ENCODE measurements around the gene FAM151A. TPM values are rescaled to one million over a fixed set of nuclear protein-coding genes. Genes with fewer than 3 reads are reported as not detected.
A peak's percentile ranks its signal among the peaks of the same experiment; 100 is the strongest.

FAM151A gene
- polyA plus RNA-seq, 3 donors: not detected

- Mint-ChIP-seq H3K27me3 (ENCODE audit: low read depth in 3 of 3) (peaks cover 0 to 1% (median 0%) of the 10 kb centered on the region in 3 donors), H3K9me3 (no peaks in the 10 kb centered on the region), H3K27ac (peak overlapping the region in 2 of 7 donors; percentile 9 to 18), H3K4me1 (no peaks in the 10 kb centered on the region), H3K36me3 (peaks cover 6 to 27% of the 10 kb centered on the region in 2 donors), H3K4me3 (no peak overlapping the region)
- Histone ChIP-seq H3K79me2 (ENCODE audit: insufficient read depth, low read length) (no peaks in the 10 kb centered on the region), H3K27me3 (ENCODE audit: control insufficient read depth in 2 of 2, insufficient read depth in 2 of 2, low read length in 2 of 2) (no peaks in the 10 kb centered on the region), H3K9me3 (replicated peaks in 1 of 2; ENCODE audit: control insufficient read depth in 1 of 2, insufficient read depth in 1 of 2, low read length in 2 of 2) (no peaks in the 10 kb centered on the region), H3K4me2 (replicated peaks; ENCODE audit: extremely low read depth, low read length, poor library complexity, severe bottlenecking) (no peak overlapping the region), H3K4me1 (ENCODE audit: control insufficient read depth in 1 of 2, insufficient read depth in 2 of 2, low read length in 2 of 2) (no peaks in the 10 kb centered on the region), H3K4me3 (replicated peaks in 1 of 3; ENCODE audit: low read depth in 2 of 3, low read length in 3 of 3) (no peak overlapping the region), H3K36me3 (replicated peaks in 1 of 2; ENCODE audit: control insufficient read depth in 1 of 2, insufficient read depth in 2 of 2, low read length in 2 of 2) (no peaks in the 10 kb centered on the region), H3K9ac (ENCODE audit: insufficient read depth, low read length, poor library complexity, severe bottlenecking) (no peak overlapping the region), H4K20me1 (ENCODE audit: insufficient read depth, low read length) (no peaks in the 10 kb centered on the region), H3K27ac (ENCODE audit: low read depth in 1 of 2, low read length in 2 of 2) (no peak overlapping the region), H2AFZ (ENCODE audit: insufficient read depth, low read depth, low read length, poor library complexity, severe bottlenecking) (no peak overlapping the region)
- intact Hi-C loops (cut with micrococcal nuclease): no loop called here
- TF ChIP-seq CTCF (IDR thresholded peaks at IDR 0.05): no peak
- no peak for DNase-seq
- 100% methylated on average over 1 of the region's 5 CpGs for WGBS (ENCODE audit: insufficient coverage)
These were observed 32.1 kb downstream of the FAM151A start for GRCh38 chr1:54591127-54591756.

GRCh38 chr1:54588377-54588776 is 34.9 kb downstream of the FAM151A start:
- no peak overlapping the region for H3K4me3 ChIP-seq (replicated peaks in 1 of 3; ENCODE audit: low read depth in 2 of 3, low read length in 3 of 3)
- no peak overlapping the region for H2AFZ ChIP-seq (ENCODE audit: insufficient read depth, low read depth, low read length, poor library complexity, severe bottlenecking)
- no peak for DNase-seq
- no peak for TF ChIP-seq CTCF (IDR thresholded peaks at IDR 0.05)
- no peaks in the 10 kb centered on the region for H4K20me1 ChIP-seq (ENCODE audit: insufficient read depth, low read length)
- H3K4me2 ChIP-seq (replicated peaks; ENCODE audit: extremely low read depth, low read length, poor library complexity, severe bottlenecking): no peak overlapping the region
- no peaks in the 10 kb centered on the region for H3K27me3 ChIP-seq (ENCODE audit: control insufficient read depth in 2 of 2, insufficient read depth in 2 of 2, low read length in 2 of 2)
- H3K9me3 ChIP-seq (replicated peaks in 1 of 2; ENCODE audit: control insufficient read depth in 1 of 2, insufficient read depth in 1 of 2, low read length in 2 of 2): no peaks in the 10 kb centered on the region
- no peaks in the 10 kb centered on the region for H3K79me2 ChIP-seq (ENCODE audit: insufficient read depth, low read length)
- Mint-ChIP-seq H3K27ac (no peak overlapping the region), H3K36me3 (peaks cover 10 to 13% of the 10 kb centered on the region in 2 donors), H3K4me1 (no peaks in the 10 kb centered on the region), H3K27me3 (ENCODE audit: low read depth in 3 of 3) (peaks cover 0 to 2% (median 0%) of the 10 kb centered on the region in 3 donors), H3K4me3 (no peak overlapping the region), H3K9me3 (no peaks in the 10 kb centered on the region)
- intact Hi-C loops (cut with micrococcal nuclease): no loop called here
- no peaks in the 10 kb centered on the region for H3K4me1 ChIP-seq (ENCODE audit: control insufficient read depth in 1 of 2, insufficient read depth in 2 of 2, low read length in 2 of 2)
- no peak overlapping the region for H3K9ac ChIP-seq (ENCODE audit: insufficient read depth, low read length, poor library complexity, severe bottlenecking)
- H3K27ac ChIP-seq (ENCODE audit: low read depth in 1 of 2, low read length in 2 of 2): no peak overlapping the region
- H3K36me3 ChIP-seq (replicated peaks in 1 of 2; ENCODE audit: control insufficient read depth in 1 of 2, insufficient read depth in 2 of 2, low read length in 2 of 2): no peaks in the 10 kb centered on the region
- WGBS (ENCODE audit: insufficient coverage): 31% methylated on average over 2 of the region's 2 CpGs
